Smooth muscle cell (in vitro differentiated cells): ENCODE results near the gene MID1IP1. TPM values are rescaled to one million over a fixed set of nuclear protein-coding genes. Genes with fewer than 3 reads are reported as not detected.

Experiments
- DNase-seq: peaks from one replicate; lab custom pipeline; 2025; ENCODE audit not compliant: unreplicated experiment; lab: John Stamatoyannopoulos, UW
- H2AFZ ChIP-seq: fragments of 200-600 bp; sonication (generic); 2 replicates; pipeline ENCODE4 v1.6.0; 2016; ENCODE audit warnings: antibody characterized with exemption, low read depth, mild to moderate bottlenecking
- H3F3A ChIP-seq: fragments of 200-600 bp; sonication (generic); 2 replicates; pipeline ENCODE4 v1.6.0; 2017; ENCODE audit warnings: antibody characterized with exemption, low read depth
- H3K27ac ChIP-seq: fragments of 200-600 bp; sonication (generic); 2 replicates; pipeline ENCODE4 v1.5.1; 2016; ENCODE audit warnings: low read depth, mild to moderate bottlenecking
- H3K27me3 ChIP-seq: fragments of 200-600 bp; sonication (generic); 2 replicates; pipeline ENCODE4 v1.6.1; 2016; ENCODE audit warnings: low read depth, mild to moderate bottlenecking
- H3K36me3 ChIP-seq: fragments of 200-600 bp; sonication (generic); 2 replicates; pipeline ENCODE4 v1.5.1; 2016; ENCODE audit warnings: low read depth
- H3K4me1 ChIP-seq: fragments of 200-600 bp; sonication (generic); 2 replicates; pipeline ENCODE4 v1.5.1; 2016; ENCODE audit warnings: low read depth
- H3K4me2 ChIP-seq: fragments of 200-600 bp; sonication (generic); 2 replicates; pipeline ENCODE4 v1.6.0; 2016; ENCODE audit warnings: mild to moderate bottlenecking
- H3K4me3 ChIP-seq: fragments of 200-600 bp; sonication (generic); 2 replicates; pipeline ENCODE4 v1.5.1; 2016; ENCODE audit warnings: mild to moderate bottlenecking
- H3K79me2 ChIP-seq: fragments of 200-600 bp; sonication (generic); 2 replicates; pipeline ENCODE4 v1.6.0; 2016; ENCODE audit warnings: low read depth, mild to moderate bottlenecking
- H3K9ac ChIP-seq: fragments of 200-600 bp; sonication (generic); 2 replicates; pipeline ENCODE4 v1.6.0; 2016; ENCODE audit warnings: low read depth
- H3K9me3 ChIP-seq: fragments of 200-600 bp; sonication (generic); replicated peaks from 2 replicates; pipeline ENCODE4 v1.5.1; 2016; ENCODE audit warnings: low read depth
- H4K20me1 ChIP-seq: fragments of 200-600 bp; sonication (generic); 2 replicates; pipeline ENCODE4 v1.6.0; 2016; ENCODE audit warnings: low read depth
- WGBS: methylation state at CpG from one replicate; pipeline ENCODE4 v1.1.7; 2016; ENCODE audit warnings: low lambda C conversion rate; 5-methylcytosine and 5-hydroxymethylcytosine counted together
- polyA plus RNA-seq: library from polyadenylated mRNA; unstranded; fragments of >200 nt; fragmentation: Nextera tagmentation; extraction: Ambion mirVana; gene quantifications from 2 replicates; pipeline ENCODE4 v1.2.1, GENCODE V29; 2016
- total RNA-seq: library from RNA; depleted of rRNA; stranded (reverse); fragments of >200 nt; gene quantifications from 2 replicates; pipeline ENCODE4 v1.2.3, GENCODE V29; 2014
- TF ChIP-seq, protein P1 (sequence below): fragments of 200-600 bp; sonication (generic); IDR thresholded peaks from 2 replicates; pipeline ENCODE4 v1.5.1; 2017; ENCODE audit warnings: borderline replicate concordance, mild to moderate bottlenecking, antibody characterized with exemption; ENCODE audit not compliant: insufficient read depth, poor library complexity, severe bottlenecking

The MID1IP1 gene
- total and polyA plus RNA-seq, 2 experiments from 2014 or later = 33.1 to 37.7 TPM

DNA sequence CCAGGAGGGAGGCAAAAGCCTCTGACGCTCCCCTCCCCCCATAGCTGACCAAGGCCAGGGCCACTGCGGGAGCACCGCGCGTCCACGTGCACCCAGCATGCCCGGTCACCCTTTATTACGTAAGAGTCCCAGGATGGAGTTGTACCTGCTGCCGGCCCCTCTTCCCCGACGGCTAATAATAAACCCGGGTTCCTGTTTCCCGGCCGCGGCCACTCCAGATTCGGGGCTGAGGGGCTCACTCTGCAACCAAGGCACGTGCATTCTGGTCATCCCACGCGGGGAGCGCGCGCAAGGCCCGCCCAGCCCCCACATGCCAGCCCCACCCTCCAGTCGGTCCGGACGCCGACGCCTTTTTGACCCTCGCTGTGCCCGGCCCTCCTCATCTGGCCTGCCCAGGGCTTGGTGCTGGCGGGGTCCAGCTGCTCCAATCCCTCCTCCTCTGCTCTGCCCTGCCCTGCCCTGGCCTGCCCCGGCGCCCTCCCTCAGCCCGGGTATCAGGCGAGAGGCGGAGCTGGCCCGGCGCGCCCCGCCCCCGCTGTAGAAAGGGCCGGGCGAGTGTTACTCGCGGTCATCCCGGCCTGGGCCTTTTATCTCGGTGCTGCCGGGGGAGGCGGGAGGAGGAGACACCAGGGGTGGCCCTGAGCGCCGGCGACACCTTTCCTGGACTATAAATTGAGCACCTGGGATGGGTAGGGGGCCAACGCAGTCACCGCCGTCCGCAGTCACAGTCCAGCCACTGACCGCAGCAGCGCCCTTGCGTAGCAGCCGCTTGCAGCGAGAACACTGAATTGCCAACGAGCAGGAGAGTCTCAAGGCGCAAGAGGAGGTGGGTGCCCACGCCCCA lies 2.6 kb downstream of the MID1IP1 start:
- Histone ChIP-seq H3K9ac (peak overlapping the region; percentile 78), H3K9me3 (no peaks in the 10 kb centered on the region), H3F3A (no peaks in the 10 kb centered on the region), H3K4me2 (peak overlapping the region; percentile 81), H3K36me3 (no peaks in the 10 kb centered on the region), H3K27ac (peak overlapping the region; percentile 83), H3K4me1 (peaks cover 10% of the 10 kb centered on the region), H4K20me1 (no peaks in the 10 kb centered on the region), H3K79me2 (peaks cover 27% of the 10 kb centered on the region), H3K27me3 (no peaks in the 10 kb centered on the region), H2AFZ (peak overlapping the region; percentile 31), H3K4me3 (peak overlapping the region; percentile 68)
- WGBS = 43% methylated on average over 62 of the region's 64 CpGs
- peak; percentile 37 for DNase-seq
- TF ChIP-seq, protein P1, sequence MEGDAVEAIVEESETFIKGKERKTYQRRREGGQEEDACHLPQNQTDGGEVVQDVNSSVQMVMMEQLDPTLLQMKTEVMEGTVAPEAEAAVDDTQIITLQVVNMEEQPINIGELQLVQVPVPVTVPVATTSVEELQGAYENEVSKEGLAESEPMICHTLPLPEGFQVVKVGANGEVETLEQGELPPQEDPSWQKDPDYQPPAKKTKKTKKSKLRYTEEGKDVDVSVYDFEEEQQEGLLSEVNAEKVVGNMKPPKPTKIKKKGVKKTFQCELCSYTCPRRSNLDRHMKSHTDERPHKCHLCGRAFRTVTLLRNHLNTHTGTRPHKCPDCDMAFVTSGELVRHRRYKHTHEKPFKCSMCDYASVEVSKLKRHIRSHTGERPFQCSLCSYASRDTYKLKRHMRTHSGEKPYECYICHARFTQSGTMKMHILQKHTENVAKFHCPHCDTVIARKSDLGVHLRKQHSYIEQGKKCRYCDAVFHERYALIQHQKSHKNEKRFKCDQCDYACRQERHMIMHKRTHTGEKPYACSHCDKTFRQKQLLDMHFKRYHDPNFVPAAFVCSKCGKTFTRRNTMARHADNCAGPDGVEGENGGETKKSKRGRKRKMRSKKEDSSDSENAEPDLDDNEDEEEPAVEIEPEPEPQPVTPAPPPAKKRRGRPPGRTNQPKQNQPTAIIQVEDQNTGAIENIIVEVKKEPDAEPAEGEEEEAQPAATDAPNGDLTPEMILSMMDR = no peak

DNA sequence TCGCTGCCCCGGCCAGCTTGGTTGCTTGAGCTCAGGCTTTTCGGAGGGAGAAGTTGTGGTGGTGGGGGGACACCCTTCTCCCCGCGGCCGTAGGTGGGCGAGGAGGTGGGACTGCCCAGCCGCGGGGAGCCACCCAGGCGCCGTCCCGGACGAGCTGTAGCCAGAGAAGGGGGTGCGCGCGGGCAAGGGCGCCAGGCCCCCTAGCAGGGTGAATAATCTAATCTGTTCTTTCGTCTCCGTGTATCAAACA lies 3.1 kb downstream of the MID1IP1 start:
- Histone ChIP-seq H3K36me3 (no peaks in the 10 kb centered on the region), H3K79me2 (peaks cover 27% of the 10 kb centered on the region), H3K4me1 (peaks cover 10% of the 10 kb centered on the region), H3K27ac (peak overlapping the region; percentile 83), H3K9me3 (no peaks in the 10 kb centered on the region), H2AFZ (peak overlapping the region; percentile 31), H3K4me2 (peak overlapping the region; percentile 81), H3K9ac (peak overlapping the region; percentile 78), H3K27me3 (no peaks in the 10 kb centered on the region), H3F3A (no peaks in the 10 kb centered on the region), H3K4me3 (peak overlapping the region; percentile 68), H4K20me1 (no peaks in the 10 kb centered on the region)
- DNase-seq = no peak
- 30% methylated on average over 17 of the region's 19 CpGs for WGBS
- TF ChIP-seq, protein P1 = no peak

DNA sequence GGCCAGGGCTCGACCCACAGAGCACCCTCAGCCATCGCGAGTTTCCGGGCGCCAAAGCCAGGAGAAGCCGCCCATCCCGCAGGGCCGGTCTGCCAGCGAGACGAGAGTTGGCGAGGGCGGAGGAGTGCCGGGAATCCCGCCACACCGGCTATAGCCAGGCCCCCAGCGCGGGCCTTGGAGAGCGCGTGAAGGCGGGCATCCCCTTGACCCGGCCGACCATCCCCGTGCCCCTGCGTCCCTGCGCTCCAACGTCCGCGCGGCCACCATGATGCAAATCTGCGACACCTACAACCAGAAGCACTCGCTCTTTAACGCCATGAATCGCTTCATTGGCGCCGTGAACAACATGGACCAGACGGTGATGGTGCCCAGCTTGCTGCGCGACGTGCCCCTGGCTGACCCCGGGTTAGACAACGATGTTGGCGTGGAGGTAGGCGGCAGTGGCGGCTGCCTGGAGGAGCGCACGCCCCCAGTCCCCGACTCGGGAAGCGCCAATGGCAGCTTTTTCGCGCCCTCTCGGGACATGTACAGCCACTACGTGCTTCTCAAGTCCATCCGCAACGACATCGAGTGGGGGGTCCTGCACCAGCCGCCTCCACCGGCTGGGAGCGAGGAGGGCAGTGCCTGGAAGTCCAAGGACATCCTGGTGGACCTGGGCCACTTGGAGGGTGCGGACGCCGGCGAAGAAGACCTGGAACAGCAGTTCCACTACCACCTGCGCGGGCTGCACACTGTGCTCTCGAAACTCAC lies 3.6 kb downstream of the MID1IP1 start:
- Histone ChIP-seq H3K36me3 (no peaks in the 10 kb centered on the region), H3K4me3 (peak overlapping the region; percentile 68), H3K79me2 (peaks cover 27% of the 10 kb centered on the region), H3F3A (no peaks in the 10 kb centered on the region), H3K4me2 (peak overlapping the region; percentile 81), H3K4me1 (peaks cover 10% of the 10 kb centered on the region), H4K20me1 (no peaks in the 10 kb centered on the region), H2AFZ (peak overlapping the region; percentile 31), H3K9me3 (no peaks in the 10 kb centered on the region), H3K9ac (peak overlapping the region; percentile 78), H3K27me3 (no peaks in the 10 kb centered on the region), H3K27ac (peak overlapping the region; percentile 83)
- DNase-seq = peak; percentile 10
- TF ChIP-seq, protein P1 = no peak
- 35% methylated on average over 64 of the region's 66 CpGs for WGBS
